GM19025 (cell line): Measurements from ENCODE around the gene ST3GAL3.

ENCODE experiments used
- ATAC-seq: cut with Tn5 transposase; IDR thresholded peaks from one replicate; pipeline ENCODE4 v1.9.1; 2021; ENCODE audit warnings: mild to moderate bottlenecking, low read depth, moderate library complexity; ENCODE audit not compliant: unreplicated experiment

The ST3GAL3 gene

GRCh38 chr1:43933386-43934100, 226.2 kb downstream of the ST3GAL3 start, which contains the start of gene ARTN:
TSS of gene ARTN (plus strand) at chr1:43933801. CDS start at chr1:43935657, 1,856 bp downstream.
- no peak for ATAC-seq

- no peak for ATAC-seq
Measured at GRCh38 chr1:43934101-43934985, 227.0 kb downstream of the ST3GAL3 start.

- no peak for ATAC-seq
Measured at GRCh38 chr1:43934986-43935324, 227.6 kb downstream of the ST3GAL3 start.

- no peak for ATAC-seq
Measured at GRCh38 chr1:43935711-43936427, 228.5 kb downstream of the ST3GAL3 start.

- ATAC-seq: no peak
Measured at GRCh38 chr1:43936431-43937151, 229.3 kb downstream of the ST3GAL3 start.

- no peak for ATAC-seq
Measured at GRCh38 chr1:43937179-43937865, 230.0 kb downstream of the ST3GAL3 start.

GRCh38 chr1:43938383-43938782, 231.0 kb downstream of the ST3GAL3 start:
- no peak for ATAC-seq

GRCh38 chr1:43938892-43939587, 231.7 kb downstream of the ST3GAL3 start:
- ATAC-seq: no peak

- ATAC-seq: no peak
Measured at GRCh38 chr1:43942411-43942810, 235.1 kb downstream of the ST3GAL3 start.

- ATAC-seq: no peak
Measured at GRCh38 chr1:43944860-43945259, 237.5 kb downstream of the ST3GAL3 start.

- no peak for ATAC-seq
Measured at GRCh38 chr1:43945674-43946235, 238.4 kb downstream of the ST3GAL3 start.

GRCh38 chr1:43946236-43947060, 239.1 kb downstream of the ST3GAL3 start, which contains the start of gene IPO13:
TSS of gene IPO13 (plus strand) at chr1:43946950. CDS start at chr1:43947601, 651 bp downstream.
- peak; percentile 94 for ATAC-seq

- no peak for ATAC-seq
Measured at GRCh38 chr1:43947061-43947873, 239.9 kb downstream of the ST3GAL3 start.

GRCh38 chr1:43947874-43948437, 240.6 kb downstream of the ST3GAL3 start:
- ATAC-seq: no peak

- no peak for ATAC-seq
Measured at GRCh38 chr1:43949678-43950077, 242.3 kb downstream of the ST3GAL3 start.

- ATAC-seq: no peak
Measured at GRCh38 chr1:43951021-43951985, 244.0 kb downstream of the ST3GAL3 start.
